B cell (primary cell): ENCODE measurements around the gene CUEDC2. TPM values are rescaled to one million over a fixed set of nuclear protein-coding genes. Genes with fewer than 3 reads are reported as not detected.
A peak's percentile ranks its signal among the peaks of the same experiment; 100 is the strongest.

Source experiments
- ATAC-seq: fragments of 200-7000 bp; cut with Tn5 transposase; one replicate; pipeline ENCODE4 v1.10.0; 2021; ENCODE audit warnings: low read depth, mild to moderate bottlenecking, moderate number of reproducible peaks, moderate library complexity
- CTCF ChIA-PET: fragments of 350-600 bp; sonication (Branson Sonifier 250); formaldehyde crosslinking; loops from one replicate; lab custom pipeline; 2021; ENCODE audit warnings: antibody characterized with exemption, inconsistent platforms; lab: Charles Lee
- POLR2A ChIA-PET: fragments of 350-600 bp; sonication (Branson Sonifier 250); formaldehyde crosslinking; loops from one replicate; lab custom pipeline; 2021; ENCODE audit warnings: antibody characterized with exemption; lab: Charles Lee
- DNase-seq: peaks from one replicate; pipeline ENCODE4 v3.0.0; 2013
- H2AFZ ChIP-seq: 2 replicates; pipeline ENCODE4 v1.6.1; 2012; ENCODE audit warnings: mild to moderate bottlenecking, low read depth, low read length; ENCODE audit not compliant: insufficient read depth, poor library complexity, severe bottlenecking
- H3K27ac ChIP-seq, 2 donors: 1 replicate in 1 of 2; 2 replicates in 1 of 2; pipeline ENCODE4 v1.5.1; 2012 to 2013; ENCODE audit warnings: low read length in 2 of 2, mild to moderate bottlenecking in 2 of 2, moderate library complexity in 1 of 2
- H3K27me3 ChIP-seq, 4 experiments: fragments of 200-600 bp in 1 of 4; sonication (generic) in 1 of 4; replicated peaks in 1 of 4; 1 replicate in 2 of 4; 2 replicates in 2 of 4; pipeline versions ENCODE4 v1.6.1 to v1.7.0; 2013 to 2016; ENCODE audit warnings: low read length in 3 of 4, mild to moderate bottlenecking in 2 of 4, mixed read lengths in 1 of 4, moderate library complexity in 1 of 4; ENCODE audit not compliant: insufficient read depth in 4 of 4, control insufficient read depth in 3 of 4; ENCODE audit errors: control extremely low read depth in 1 of 4
- H3K36me3 ChIP-seq, 2 experiments: replicated peaks in 1 of 2; 1 replicate in 1 of 2; 2 replicates in 1 of 2; pipeline versions ENCODE4 v1.6.1 to v1.7.1; 2013; ENCODE audit warnings: low read length in 1 of 2; ENCODE audit not compliant: insufficient read depth in 2 of 2, control insufficient read depth in 1 of 2; ENCODE audit errors: control extremely low read depth in 1 of 2, extremely low read depth in 1 of 2
- H3K4me1 ChIP-seq, 2 donors: fragments of 200-600 bp in 1 of 2; sonication (generic) in 1 of 2; 1 replicate in 1 of 2; 2 replicates in 1 of 2; pipeline versions ENCODE4 v1.5.1 to v1.6.1; 2013 to 2017; ENCODE audit warnings: low read length in 2 of 2; ENCODE audit not compliant: control insufficient read depth in 2 of 2, insufficient read depth in 2 of 2
- H3K4me2 ChIP-seq: replicated peaks from 2 replicates; pipeline ENCODE3; 2012; ENCODE audit warnings: mild to moderate bottlenecking, low read depth, low read length; ENCODE audit not compliant: poor library complexity, severe bottlenecking
- H3K4me3 ChIP-seq, 5 experiments: fragments of 200-600 bp in 1 of 5; sonication (generic) in 1 of 5; 1 replicate in 3 of 5; 2 replicates in 2 of 5; pipeline versions ENCODE4 v1.5.1 to v1.7.0; 2011 to 2016; ENCODE audit warnings: low read length in 4 of 5, mild to moderate bottlenecking in 4 of 5, low read depth in 2 of 5, control low read depth in 1 of 5, moderate library complexity in 1 of 5; ENCODE audit not compliant: insufficient read depth in 1 of 5; ENCODE audit errors: control extremely low read depth in 1 of 5, extremely low read depth in 1 of 5
- H3K79me2 ChIP-seq: fragments of 200-600 bp; sonication (generic); one replicate; pipeline ENCODE4 v1.6.0; 2016; ENCODE audit warnings: low read length; ENCODE audit not compliant: control insufficient read depth, insufficient read depth
- H3K9ac ChIP-seq: fragments of 200-600 bp; sonication (generic); 2 replicates; pipeline ENCODE4 v1.6.1; 2017; ENCODE audit warnings: mild to moderate bottlenecking, low read length, moderate library complexity
- H3K9me3 ChIP-seq, 3 donors: one replicate each; pipeline versions ENCODE4 v1.6.1 to v1.7.1; 2013; ENCODE audit warnings: low read length in 2 of 3; ENCODE audit not compliant: control insufficient read depth in 2 of 3, insufficient read depth in 1 of 3; ENCODE audit errors: control extremely low read depth in 1 of 3
- H4K20me1 ChIP-seq: 2 replicates; pipeline ENCODE4 v1.6.0; 2012; ENCODE audit warnings: mild to moderate bottlenecking, low read length; ENCODE audit not compliant: insufficient read depth, control insufficient read depth, poor library complexity, severe bottlenecking
- H3K27ac Mint-ChIP-seq: one replicate; pipeline ENCODE4 v1.8.0; 2021; ENCODE audit warnings: mixed read lengths
- H3K27me3 Mint-ChIP-seq: one replicate; pipeline ENCODE4 v1.8.0; 2021; ENCODE audit warnings: mixed read lengths
- H3K4me1 Mint-ChIP-seq: one replicate; pipeline ENCODE4 v1.8.0; 2021; ENCODE audit warnings: mixed read lengths
- H3K4me3 Mint-ChIP-seq: one replicate; pipeline ENCODE4 v1.8.0; 2021; ENCODE audit warnings: mixed read lengths
- H3K9me3 Mint-ChIP-seq: one replicate; pipeline ENCODE4 v1.8.0; 2022; ENCODE audit warnings: mixed read lengths; ENCODE audit not compliant: insufficient read depth
- CTCF ChIP-seq: fragments of 200-600 bp; IDR thresholded peaks from one replicate; pipeline ENCODE4 v1.8.0; 2022; ENCODE audit warnings: antibody characterized with exemption, mild to moderate bottlenecking
- EZH2 ChIP-seq: IDR thresholded peaks from 2 replicates; pipeline ENCODE4 v1.6.1; 2012; ENCODE audit warnings: borderline replicate concordance, low read depth, mild to moderate bottlenecking, moderate library complexity, low read length; ENCODE audit not compliant: insufficient read depth, poor library complexity, severe bottlenecking
- WGBS: methylation state at CpG from one replicate; pipeline ENCODE4 v1.1.5; 2013; ENCODE audit warnings: missing lambda C conversion rate; ENCODE audit not compliant: insufficient coverage; 5-methylcytosine and 5-hydroxymethylcytosine counted together
- intact Hi-C: fragments of 100-400 bp; cut with micrococcal nuclease; formaldehyde crosslinking; loops from one replicate; pipeline ENCODE4 v1.10.0; 2022
- polyA plus RNA-seq: library from polyadenylated mRNA; depleted of rRNA; stranded (reverse); fragments of >200 nt; gene quantifications from 2 replicates; pipeline ENCODE4 v1.2.3, GENCODE V29; 2012
- total RNA-seq, 2 donors: library from RNA; stranded (reverse); fragments of 120-200 nt in 1 of 2; gene quantifications; 1 replicate in 1 of 2; 2 replicates in 1 of 2; pipeline versions ENCODE4 v1.2.3 to v1.2.4, GENCODE V29; 2013 to 2022

CUEDC2 gene
- total and polyA plus RNA-seq, 2 donors (not counting 1 experiment from before 2014, with no cell fraction given) = 35.6 to 49.4 TPM

DNA sequence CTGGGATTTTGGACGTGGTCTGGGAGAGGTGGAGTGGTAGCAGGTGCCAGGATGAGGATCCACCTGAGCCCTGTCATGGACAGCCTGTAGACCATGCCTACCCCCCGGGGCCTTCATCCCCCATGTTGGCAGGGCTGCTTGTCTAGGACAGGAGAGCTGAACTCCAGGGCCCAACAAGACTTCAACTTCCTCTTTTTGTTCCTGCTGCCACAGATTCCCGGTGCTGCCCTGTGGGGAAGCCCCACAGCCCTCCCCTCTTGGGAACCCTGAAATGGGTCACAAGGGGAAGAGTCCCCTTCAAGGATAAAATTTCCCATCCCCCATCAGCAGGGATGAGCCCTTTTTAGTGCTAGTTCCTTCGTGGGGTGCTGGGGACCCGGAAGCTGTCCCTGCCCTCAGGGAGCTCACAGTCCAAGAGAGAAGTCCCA lies 1.3 kb upstream of the CUEDC2 start:
- Histone ChIP-seq H2AFZ (no peak overlapping the region), H3K9ac (no peak overlapping the region), H3K4me3 (no peak overlapping the region), H3K4me2 (peak overlapping the region; percentile 90), H3K79me2 (peaks cover 11% of the 10 kb centered on the region), H3K27ac (no peak overlapping the region), H3K36me3 (no peaks in the 10 kb centered on the region), H4K20me1 (no peaks in the 10 kb centered on the region), H3K9me3 (no peaks in the 10 kb centered on the region), H3K4me1 (peaks cover 26 to 42% of the 10 kb centered on the region in 2 donors), H3K27me3 (no peaks in the 10 kb centered on the region)
- ChIA-PET CTCF (interaction anchor here (1.0 to 2.4 kb wide), 5 partner anchors 17 to 150 kb away, joined by 3 to 14 read pairs (median 12); partner anchors contain the start of gene C10orf95), POLR2A (interaction anchor here (1.2 to 3.8 kb wide), 4 partner anchors 12 to 38 kb away, joined by 5 to 28 read pairs (median 11); partner anchors contain the start of genes C10orf95 and NFKB2)
- Mint-ChIP-seq H3K4me1 (peaks cover 37% of the 10 kb centered on the region), H3K4me3 (peak overlapping the region; percentile 96), H3K27ac (no peak overlapping the region), H3K27me3 (no peaks in the 10 kb centered on the region), H3K9me3 (no peaks in the 10 kb centered on the region)
- no peak for TF ChIP-seq CTCF
- TF ChIP-seq EZH2 = no peak
- ATAC-seq (no peak), DNase-seq (peak; percentile 52)
- intact Hi-C loops = no loop called here
- WGBS = 25% methylated on average over 4 of the region's 5 CpGs

- 21% methylated on average over 3 of the region's 4 CpGs for WGBS
- Mint-ChIP-seq H3K9me3 (no peaks in the 10 kb centered on the region), H3K4me3 (peak overlapping the region; percentile 96), H3K27me3 (no peaks in the 10 kb centered on the region), H3K4me1 (peaks cover 36% of the 10 kb centered on the region), H3K27ac (peak overlapping the region; percentile 91)
- DNase-seq = no peak
- Histone ChIP-seq H3K9ac (peak overlapping the region; percentile 88), H2AFZ (peak overlapping the region; percentile 95), H3K4me2 (peak overlapping the region; percentile 90), H3K9me3 (no peaks in the 10 kb centered on the region), H3K4me3 (peak overlapping the region; percentile 45 to 93 (median 90)), H4K20me1 (no peaks in the 10 kb centered on the region), H3K36me3 (no peaks in the 10 kb centered on the region), H3K4me1 (peaks cover 26 to 42% of the 10 kb centered on the region in 2 donors), H3K79me2 (peaks cover 11% of the 10 kb centered on the region), H3K27me3 (no peaks in the 10 kb centered on the region), H3K27ac (peak overlapping the region in 1 of 2 donors; percentile 75)
- CTCF ChIA-PET = interaction anchor here (1.1 to 2.4 kb wide), 4 partner anchors 10 to 152 kb away, joined by 3 to 22 read pairs (median 12); partner anchors contain the start of genes C10orf95, FBXL15 and NFKB2
- intact Hi-C loops = loop anchor here (1.0 kb wide), 5 partner anchors 10 to 186 kb away; partner anchors contain the start of genes ACTR1A and GBF1
- ATAC-seq = no peak
- POLR2A ChIA-PET = interaction anchor here (0.9 to 3.8 kb wide), 6 partner anchors 10 to 71 kb away, joined by 3 to 32 read pairs (median 11); partner anchors contain the start of genes ACTR1A, C10orf95, FBXL15 and NFKB2
- no peak for TF ChIP-seq CTCF
- no peak for TF ChIP-seq EZH2
Measured at GRCh38 chr10:102431452-102432124, 786 bp downstream of the CUEDC2 start.
